ENCODE data around the gene ZNF362.

The ZNF362 gene

DNA sequence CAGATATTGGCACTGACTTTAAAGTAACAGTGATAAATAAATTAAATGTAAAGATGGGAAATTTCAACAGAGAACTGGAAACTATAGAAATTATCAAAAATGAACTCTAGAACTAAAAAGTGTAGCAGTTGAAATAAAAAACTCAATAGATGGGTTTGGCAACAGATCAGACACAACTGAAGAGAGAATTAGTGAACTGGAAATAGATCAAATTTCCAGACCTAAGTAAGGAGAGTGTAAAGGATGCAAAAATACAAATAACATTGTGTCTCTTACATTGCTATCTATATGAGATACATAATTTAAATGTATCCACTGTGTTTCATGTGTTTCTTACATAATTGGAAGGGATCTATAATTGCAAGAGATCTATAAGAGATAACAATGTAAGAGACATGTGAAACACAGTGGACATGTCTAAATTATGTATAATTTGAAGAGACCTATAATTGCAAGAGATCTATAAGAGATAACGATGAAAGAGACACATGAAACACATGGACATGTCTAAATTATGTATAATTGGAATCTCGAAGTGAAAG, 32.1 kb upstream of the ZNF362 start:
- Histone ChIP-seq H4K20me1 (ENCODE audit: control insufficient read depth, insufficient read depth, low read depth, low read length) (no peaks in the 10 kb centered on the region), H3K9me2 (replicated peaks; ENCODE audit: control insufficient read depth, low read length) (no peaks in the 10 kb centered on the region), H3F3A (ENCODE audit: control insufficient read depth, insufficient read depth) (no peaks in the 10 kb centered on the region), H3K4me3 (ENCODE audit: low read length) (no peak overlapping the region), H3K4me2 (ENCODE audit: low read length) (no peak overlapping the region), H3K36me3 (ENCODE audit: control insufficient read depth, low read length) (no peaks in the 10 kb centered on the region), H3K9me3 (ENCODE audit: control insufficient read depth, insufficient read depth, low read length) (peaks cover 6% of the 10 kb centered on the region), H3K27ac (ENCODE audit: low read depth, low read length) (no peak overlapping the region), H3K4me1 (ENCODE audit: control insufficient read depth, low read length) (no peaks in the 10 kb centered on the region), H3K79me2 (ENCODE audit: control insufficient read depth, low read length) (no peaks in the 10 kb centered on the region), H3K27me3 (ENCODE audit: control insufficient read depth, low read length) (peaks cover 18% of the 10 kb centered on the region)
- TF ChIP-seq EZH2phosphoT487 (IDR thresholded peaks at IDR 0.05; ENCODE audit: borderline replicate concordance, low read length) (no peak), CTCF (IDR thresholded peaks at IDR 0.05; ENCODE audit: low read depth, low read length, poor library complexity, severe bottlenecking) (no peak)

GRCh38 chr1:33225586-33225985, 30.7 kb upstream of the ZNF362 start:
- Histone ChIP-seq H3K27ac (ENCODE audit: low read depth, low read length) (no peak overlapping the region), H3K4me3 (ENCODE audit: low read length) (no peak overlapping the region), H3K36me3 (ENCODE audit: control insufficient read depth, low read length) (no peaks in the 10 kb centered on the region), H4K20me1 (ENCODE audit: control insufficient read depth, insufficient read depth, low read depth, low read length) (no peaks in the 10 kb centered on the region), H3K4me2 (ENCODE audit: low read length) (no peak overlapping the region), H3F3A (ENCODE audit: control insufficient read depth, insufficient read depth) (no peaks in the 10 kb centered on the region), H3K9me2 (replicated peaks; ENCODE audit: control insufficient read depth, low read length) (no peaks in the 10 kb centered on the region), H3K79me2 (ENCODE audit: control insufficient read depth, low read length) (no peaks in the 10 kb centered on the region), H3K9me3 (ENCODE audit: control insufficient read depth, insufficient read depth, low read length) (peaks cover 6% of the 10 kb centered on the region), H3K4me1 (ENCODE audit: control insufficient read depth, low read length) (no peaks in the 10 kb centered on the region), H3K27me3 (ENCODE audit: control insufficient read depth, low read length) (peaks cover 18% of the 10 kb centered on the region)
- TF ChIP-seq EZH2phosphoT487 (IDR thresholded peaks at IDR 0.05; ENCODE audit: borderline replicate concordance, low read length): no peak
- no peak for TF ChIP-seq CTCF (IDR thresholded peaks at IDR 0.05; ENCODE audit: low read depth, low read length, poor library complexity, severe bottlenecking)

DNA sequence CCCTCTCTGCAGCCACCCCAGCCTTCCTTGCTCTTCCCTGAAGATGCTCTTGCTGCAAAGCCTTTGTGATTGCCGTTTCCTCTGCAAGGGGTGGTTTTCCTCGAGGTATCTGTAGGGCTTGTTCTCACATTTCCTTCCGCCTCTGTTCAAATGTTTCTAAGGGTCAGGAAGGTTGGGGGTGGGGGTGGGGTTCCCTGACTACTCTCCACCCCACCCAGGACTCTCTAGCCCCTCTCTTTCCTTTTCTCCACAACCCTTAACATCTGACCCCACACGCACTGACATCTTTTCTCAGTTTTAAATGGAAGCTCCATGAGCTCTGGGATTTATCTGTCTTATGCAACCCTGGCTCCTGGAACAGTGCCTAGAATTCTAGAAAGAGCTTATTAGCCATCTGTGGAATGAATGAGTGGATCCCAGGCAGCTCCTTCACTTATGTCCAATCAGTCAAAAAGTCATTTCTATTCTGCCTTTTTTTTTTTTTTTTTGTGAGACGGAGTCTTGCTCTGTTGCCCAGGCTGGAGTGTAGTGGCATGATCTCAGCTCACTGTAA, 27.3 kb upstream of the ZNF362 start:
- Histone ChIP-seq H3K9me3 (ENCODE audit: control insufficient read depth, insufficient read depth, low read length) (peaks cover 3% of the 10 kb centered on the region), H3F3A (ENCODE audit: control insufficient read depth, insufficient read depth) (no peaks in the 10 kb centered on the region), H4K20me1 (ENCODE audit: control insufficient read depth, insufficient read depth, low read depth, low read length) (no peaks in the 10 kb centered on the region), H3K79me2 (ENCODE audit: control insufficient read depth, low read length) (no peaks in the 10 kb centered on the region), H3K4me2 (ENCODE audit: low read length) (no peak overlapping the region), H3K27ac (ENCODE audit: low read depth, low read length) (no peak overlapping the region), H3K36me3 (ENCODE audit: control insufficient read depth, low read length) (no peaks in the 10 kb centered on the region), H3K9me2 (replicated peaks; ENCODE audit: control insufficient read depth, low read length) (no peaks in the 10 kb centered on the region), H3K27me3 (ENCODE audit: control insufficient read depth, low read length) (peaks cover 18% of the 10 kb centered on the region), H3K4me1 (ENCODE audit: control insufficient read depth, low read length) (no peaks in the 10 kb centered on the region), H3K4me3 (ENCODE audit: low read length) (no peak overlapping the region)
- TF ChIP-seq CTCF (IDR thresholded peaks at IDR 0.05; ENCODE audit: low read depth, low read length, poor library complexity, severe bottlenecking): no peak
- TF ChIP-seq EZH2phosphoT487 (IDR thresholded peaks at IDR 0.05; ENCODE audit: borderline replicate concordance, low read length): no peak
